ENCODE results near the gene NDUFAF8.

Gene NDUFAF8

DNA sequence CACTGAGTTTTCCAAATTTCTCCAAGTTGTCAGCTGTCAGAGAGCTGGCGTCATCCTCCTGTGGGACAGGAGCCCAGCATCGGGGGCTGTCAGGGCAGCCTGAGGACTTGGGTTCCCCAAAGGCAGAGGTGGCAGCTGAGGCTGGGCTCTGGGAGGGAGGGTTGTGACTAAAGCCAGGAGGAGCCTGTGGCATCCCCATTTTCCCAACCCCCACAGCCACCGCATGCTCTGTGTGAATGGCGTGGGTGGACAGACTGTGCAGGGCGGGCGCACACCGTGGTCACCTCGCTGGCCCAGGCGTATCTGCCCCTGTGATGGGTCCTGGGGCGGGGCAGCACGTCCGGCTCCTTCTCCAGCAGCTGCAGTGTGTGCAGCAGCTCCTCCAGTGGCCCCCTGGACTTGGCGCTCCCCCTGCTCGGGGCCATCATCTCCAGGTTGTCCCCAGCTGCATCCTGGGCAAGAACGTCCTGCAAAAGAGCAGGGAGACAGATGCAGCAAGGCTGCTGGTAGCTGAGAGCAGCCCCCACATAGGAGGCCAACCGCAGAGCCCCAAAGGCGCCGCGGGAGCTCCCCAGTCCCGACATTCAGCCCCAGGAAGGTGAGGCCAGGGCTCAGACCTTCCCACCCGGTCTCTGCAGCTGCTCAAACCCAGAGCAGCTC is 41.2 kb upstream of the NDUFAF8 start:
- Histone ChIP-seq H3K4me3 (ENCODE audit: low read depth, low read length) (no peak overlapping the region), H3K27ac (ENCODE audit: extremely low read depth, low read depth, low read length) (no peak overlapping the region), H3K4me1 (ENCODE audit: control insufficient read depth, insufficient read depth, low read length) (no peaks in the 10 kb centered on the region), H3K36me3 (ENCODE audit: control insufficient read depth in 2 of 2, insufficient read depth in 1 of 2, low read length in 2 of 2) (peaks cover 0 to 80% of the 10 kb centered on the region in 2 experiments; a peak in 2 of 3 replicates), H3K9me3 (ENCODE audit: control insufficient read depth, insufficient read depth, low read depth, low read length) (no peaks in the 10 kb centered on the region)
- ChIA-PET POLR2A (interaction anchor here (0.6 kb wide), 1 partner anchor 943 kb away, joined by 5 read pairs; no protein-coding TSS in a partner anchor), CTCF (interaction anchor here (0.6 to 2.3 kb wide), 3 partner anchors 13 to 54 kb away, joined by 3 to 7 read pairs (median 3); no protein-coding TSS in a partner anchor)
- TF ChIP-seq ZNF292 (tag by site-specific recombination; IDR thresholded peaks at IDR 0.05; ENCODE audit: borderline replicate concordance, low read depth) (no peak), ZNF48 (tag by site-specific recombination; IDR thresholded peaks at IDR 0.05) (no peak), ZBTB1 (tag by site-specific recombination; IDR thresholded peaks at IDR 0.05) (no peak), ZFP3 (tag by site-specific recombination; IDR thresholded peaks at IDR 0.05; ENCODE audit: low read depth) (no peak), ZFHX2 (tag by site-specific recombination; conservative IDR thresholded peaks at IDR 0.05) (0 out of 2 replicates have a peak, but pooled peaks have one; percentile 38), ZNF24 (tag by site-specific recombination; IDR thresholded peaks at IDR 0.05) (no peak), ZNF335 (tag by site-specific recombination; conservative IDR thresholded peaks at IDR 0.05) (no peak), ZNF76 (tag by site-specific recombination; IDR thresholded peaks at IDR 0.05; ENCODE audit: borderline replicate concordance, low read depth) (no peak), EGR2 (tag by site-specific recombination; IDR thresholded peaks at IDR 0.05; ENCODE audit: low read depth) (peak; percentile 46; the same call in 1 of the 2 replicates), ZNF626 (tag by site-specific recombination; IDR thresholded peaks at IDR 0.05) (no peak)

DNA sequence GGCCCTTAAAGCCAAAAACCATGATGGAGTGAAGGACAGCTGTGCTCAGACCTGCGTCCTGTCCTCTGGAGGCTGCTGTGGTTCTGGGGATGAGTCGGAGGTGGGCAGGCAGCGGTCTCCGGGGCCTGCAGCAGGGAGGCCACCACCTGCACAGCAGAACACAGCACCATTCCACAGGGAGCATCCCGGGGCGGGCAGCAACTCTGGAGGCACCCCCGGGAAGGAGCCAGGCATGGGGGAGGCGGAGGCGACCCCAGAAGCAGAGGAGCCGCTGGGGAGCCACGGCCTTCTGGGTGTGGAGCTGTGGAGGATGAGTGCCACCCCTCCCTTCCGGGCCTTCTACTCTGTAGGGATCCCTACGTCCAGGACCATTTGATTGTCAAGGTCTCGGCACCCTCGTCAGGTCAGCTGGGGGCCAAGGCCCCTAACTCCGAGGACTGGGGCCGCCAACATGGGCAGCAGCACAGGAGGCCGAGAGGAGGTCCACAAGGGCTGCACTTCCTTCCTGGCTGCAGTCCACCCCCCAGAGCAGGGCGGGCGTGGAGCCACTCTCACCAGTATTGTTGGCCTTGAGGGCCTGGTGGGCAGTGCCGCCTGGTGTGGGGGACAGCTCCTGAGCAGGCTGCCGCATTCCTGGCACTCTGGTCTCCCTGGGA is 40.2 kb upstream of the NDUFAF8 start:
- H3K4me1 ChIP-seq (ENCODE audit: control insufficient read depth, insufficient read depth, low read length): no peaks in the 10 kb centered on the region
- ChIA-PET POLR2A (no interaction called here), CTCF (interaction anchor here (0.7 to 2.3 kb wide), 2 partner anchors 14 to 55 kb away, joined by 3 to 7 read pairs; no protein-coding TSS in a partner anchor)
- H3K9me3 ChIP-seq (ENCODE audit: control insufficient read depth, insufficient read depth, low read depth, low read length): no peaks in the 10 kb centered on the region
- H3K27ac ChIP-seq (ENCODE audit: extremely low read depth, low read depth, low read length): no peak overlapping the region
- TF ChIP-seq ZNF138 (tag by site-specific recombination; IDR thresholded peaks at IDR 0.05; ENCODE audit: borderline replicate concordance): no peak
- peak; percentile 35; the same call in 1 of the 2 replicates for TF ChIP-seq GLIS1 (tag by site-specific recombination; IDR thresholded peaks at IDR 0.05)
- TF ChIP-seq, protein P1, sequence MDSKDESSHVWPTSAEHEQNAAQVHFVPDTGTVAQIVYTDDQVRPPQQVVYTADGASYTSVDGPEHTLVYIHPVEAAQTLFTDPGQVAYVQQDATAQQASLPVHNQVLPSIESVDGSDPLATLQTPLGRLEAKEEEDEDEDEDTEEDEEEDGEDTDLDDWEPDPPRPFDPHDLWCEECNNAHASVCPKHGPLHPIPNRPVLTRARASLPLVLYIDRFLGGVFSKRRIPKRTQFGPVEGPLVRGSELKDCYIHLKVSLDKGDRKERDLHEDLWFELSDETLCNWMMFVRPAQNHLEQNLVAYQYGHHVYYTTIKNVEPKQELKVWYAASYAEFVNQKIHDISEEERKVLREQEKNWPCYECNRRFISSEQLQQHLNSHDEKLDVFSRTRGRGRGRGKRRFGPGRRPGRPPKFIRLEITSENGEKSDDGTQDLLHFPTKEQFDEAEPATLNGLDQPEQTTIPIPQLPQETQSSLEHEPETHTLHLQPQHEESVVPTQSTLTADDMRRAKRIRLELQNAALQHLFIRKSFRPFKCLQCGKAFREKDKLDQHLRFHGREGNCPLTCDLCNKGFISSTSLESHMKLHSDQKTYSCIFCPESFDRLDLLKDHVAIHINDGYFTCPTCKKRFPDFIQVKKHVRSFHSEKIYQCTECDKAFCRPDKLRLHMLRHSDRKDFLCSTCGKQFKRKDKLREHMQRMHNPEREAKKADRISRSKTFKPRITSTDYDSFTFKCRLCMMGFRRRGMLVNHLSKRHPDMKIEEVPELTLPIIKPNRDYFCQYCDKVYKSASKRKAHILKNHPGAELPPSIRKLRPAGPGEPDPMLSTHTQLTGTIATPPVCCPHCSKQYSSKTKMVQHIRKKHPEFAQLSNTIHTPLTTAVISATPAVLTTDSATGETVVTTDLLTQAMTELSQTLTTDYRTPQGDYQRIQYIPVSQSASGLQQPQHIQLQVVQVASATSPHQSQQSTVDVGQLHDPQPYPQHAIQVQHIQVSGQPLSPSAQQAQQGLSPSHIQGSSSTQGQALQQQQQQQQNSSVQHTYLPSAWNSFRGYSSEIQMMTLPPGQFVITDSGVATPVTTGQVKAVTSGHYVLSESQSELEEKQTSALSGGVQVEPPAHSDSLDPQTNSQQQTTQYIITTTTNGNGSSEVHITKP (tag by site-specific recombination; IDR thresholded peaks at IDR 0.05): no peak
- peaks cover 0 to 80% of the 10 kb centered on the region in 2 experiments; a peak in 2 of 3 replicates for H3K36me3 ChIP-seq (ENCODE audit: control insufficient read depth in 2 of 2, insufficient read depth in 1 of 2, low read length in 2 of 2)
- no peak overlapping the region for H3K4me3 ChIP-seq (ENCODE audit: low read depth, low read length)

GRCh38 chr17:81199482-81199830 is 39.7 kb upstream of the NDUFAF8 start:
- peaks cover 0 to 80% of the 10 kb centered on the region in 2 experiments; a peak in 2 of 3 replicates for H3K36me3 ChIP-seq (ENCODE audit: control insufficient read depth in 2 of 2, insufficient read depth in 1 of 2, low read length in 2 of 2)
- no peak overlapping the region for H3K27ac ChIP-seq (ENCODE audit: extremely low read depth, low read depth, low read length)
- H3K4me3 ChIP-seq (ENCODE audit: low read depth, low read length): no peak overlapping the region
- ChIA-PET CTCF (interaction anchor here (2.3 kb wide), 1 partner anchor 56 kb away, joined by 7 read pairs; no protein-coding TSS in a partner anchor), POLR2A (no interaction called here)
- no peaks in the 10 kb centered on the region for H3K9me3 ChIP-seq (ENCODE audit: control insufficient read depth, insufficient read depth, low read depth, low read length)
- no peaks in the 10 kb centered on the region for H3K4me1 ChIP-seq (ENCODE audit: control insufficient read depth, insufficient read depth, low read length)
- TF ChIP-seq BCL11A (tag by site-specific recombination; IDR thresholded peaks at IDR 0.05; ENCODE audit: low read depth) (no peak), ZFP69B (tag by site-specific recombination; IDR thresholded peaks at IDR 0.05) (no peak), ZNF837 (tag by site-specific recombination; IDR thresholded peaks at IDR 0.05) (no peak), SP7 (tag by site-specific recombination; IDR thresholded peaks at IDR 0.05) (no peak), ZNF274 (IDR thresholded peaks at IDR 0.05; ENCODE audit: low read length) (no peak), ZNF274 (tag by site-specific recombination; IDR thresholded peaks at IDR 0.05; ENCODE audit: borderline replicate concordance) (no peak), ZNF214 (tag by site-specific recombination; IDR thresholded peaks at IDR 0.05; ENCODE audit: borderline replicate concordance) (no peak), HOXD13 (CRISPR knock-in tag; IDR thresholded peaks at IDR 0.05; ENCODE audit: borderline replicate concordance) (no peak), PBX3 (CRISPR knock-in tag; IDR thresholded peaks at IDR 0.05) (no peak), ZBTB20 (tag by site-specific recombination; IDR thresholded peaks at IDR 0.05) (no peak)
- TF ChIP-seq, protein P2, sequence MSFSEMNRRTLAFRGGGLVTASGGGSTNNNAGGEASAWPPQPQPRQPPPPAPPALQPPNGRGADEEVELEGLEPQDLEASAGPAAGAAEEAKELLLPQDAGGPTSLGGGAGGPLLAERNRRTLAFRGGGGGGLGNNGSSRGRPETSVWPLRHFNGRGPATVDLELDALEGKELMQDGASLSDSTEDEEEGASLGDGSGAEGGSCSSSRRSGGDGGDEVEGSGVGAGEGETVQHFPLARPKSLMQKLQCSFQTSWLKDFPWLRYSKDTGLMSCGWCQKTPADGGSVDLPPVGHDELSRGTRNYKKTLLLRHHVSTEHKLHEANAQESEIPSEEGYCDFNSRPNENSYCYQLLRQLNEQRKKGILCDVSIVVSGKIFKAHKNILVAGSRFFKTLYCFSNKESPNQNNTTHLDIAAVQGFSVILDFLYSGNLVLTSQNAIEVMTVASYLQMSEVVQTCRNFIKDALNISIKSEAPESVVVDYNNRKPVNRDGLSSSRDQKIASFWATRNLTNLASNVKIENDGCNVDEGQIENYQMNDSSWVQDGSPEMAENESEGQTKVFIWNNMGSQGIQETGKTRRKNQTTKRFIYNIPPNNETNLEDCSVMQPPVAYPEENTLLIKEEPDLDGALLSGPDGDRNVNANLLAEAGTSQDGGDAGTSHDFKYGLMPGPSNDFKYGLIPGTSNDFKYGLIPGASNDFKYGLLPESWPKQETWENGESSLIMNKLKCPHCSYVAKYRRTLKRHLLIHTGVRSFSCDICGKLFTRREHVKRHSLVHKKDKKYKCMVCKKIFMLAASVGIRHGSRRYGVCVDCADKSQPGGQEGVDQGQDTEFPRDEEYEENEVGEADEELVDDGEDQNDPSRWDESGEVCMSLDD (tag by site-specific recombination; IDR thresholded peaks at IDR 0.05): no peak

Data from HEK293 (cell line).